ENCODE results near the gene SLF2. TPM values are rescaled to one million over a fixed set of nuclear protein-coding genes. Genes with fewer than 3 reads are reported as not detected.

SLF2 gene
- total and polyA plus RNA-seq, 2 of the 13 experiments (the other 11 are each of a cell fraction or from before 2014, with no cell fraction given): 12.2 to 48.1 TPM

GRCh38 chr10:100993986-100994708, 81.4 kb downstream of the SLF2 start (continued):
- TF ChIP-seq ZNF770 (CRISPR knock-in tag; IDR thresholded peaks at IDR 0.05) (no peak), RAD21 (CRISPR knock-in tag; IDR thresholded peaks at IDR 0.05) (peak; percentile 56; the same call in 1 of the 2 replicates), KLF9 (CRISPR knock-in tag; IDR thresholded peaks at IDR 0.05; ENCODE audit: low read depth) (no peak), MBNL3 (CRISPR knock-in tag; conservative IDR thresholded peaks at IDR 0.05) (no peak), MXD4 (CRISPR knock-in tag; IDR thresholded peaks at IDR 0.05) (no peak), ZNF773 (CRISPR knock-in tag; IDR thresholded peaks at IDR 0.05; ENCODE audit: borderline replicate concordance) (no peak), ZNF83 (CRISPR knock-in tag; IDR thresholded peaks at IDR 0.05; ENCODE audit: borderline replicate concordance) (no peak), RBFOX2 (IDR thresholded peaks at IDR 0.05; ENCODE audit: low read depth, low read length) (0 out of 2 replicates have a peak, but pooled peaks have one; percentile 51), MTA1 (CRISPR knock-in tag; IDR thresholded peaks at IDR 0.05; ENCODE audit: borderline replicate concordance) (no peak), SMC3 (IDR thresholded peaks at IDR 0.05; ENCODE audit: low read length) (peak; percentile 74), ZNF576 (CRISPR knock-in tag; IDR thresholded peaks at IDR 0.05) (no peak), ZBTB7B (CRISPR knock-in tag; IDR thresholded peaks at IDR 0.05) (no peak), RNF219 (CRISPR knock-in tag; IDR thresholded peaks at IDR 0.05) (no peak), ZBTB21 (CRISPR knock-in tag; IDR thresholded peaks at IDR 0.05) (no peak), KDM2A (CRISPR knock-in tag; IDR thresholded peaks at IDR 0.05; ENCODE audit: borderline replicate concordance, low read depth) (peak; percentile 33; the same call in 1 of the 2 replicates), MXI1 (IDR thresholded peaks at IDR 0.05; ENCODE audit: borderline replicate concordance, low read depth, low read length) (no peak), GMEB1 (CRISPR knock-in tag; IDR thresholded peaks at IDR 0.05; ENCODE audit: borderline replicate concordance) (no peak), ZFP1 (CRISPR knock-in tag; IDR thresholded peaks at IDR 0.05) (no peak), TMF1 (CRISPR knock-in tag; IDR thresholded peaks at IDR 0.05; ENCODE audit: low read depth) (no peak), ZNF232 (CRISPR knock-in tag; IDR thresholded peaks at IDR 0.05; ENCODE audit: borderline replicate concordance) (no peak), CSRNP1 (CRISPR knock-in tag; IDR thresholded peaks at IDR 0.05) (0 out of 2 replicates have a peak, but pooled peaks have one; percentile 20), ZNF556 (CRISPR knock-in tag; IDR thresholded peaks at IDR 0.05; ENCODE audit: borderline replicate concordance) (no peak)

Measured in HepG2 (cell line).